ENCODE measurements around the gene CCHCR1.
A peak's percentile ranks its signal among the peaks of the same experiment; 100 is the strongest.

GRCh38 chr6:31197559-31198305 is 40.1 kb upstream of the CCHCR1 start:
- TF ChIP-seq TAF1 (IDR thresholded peaks at IDR 0.05; ENCODE audit: low read depth, low read length), result peak; percentile 63; the same call in 1 of the 2 replicates
- TF ChIP-seq POLR2AphosphoS5 (IDR thresholded peaks at IDR 0.05; ENCODE audit: low read depth, low read length), result 0 out of 2 replicates have a peak, but pooled peaks have one; percentile 58
- no peak for TF ChIP-seq PAX5 (IDR thresholded peaks at IDR 0.05; ENCODE audit: insufficient read depth, low read length, severe bottlenecking)
- peak; percentile 69 for TF ChIP-seq POLR2A (IDR thresholded peaks at IDR 0.05; ENCODE audit: low read depth, low read length)
- TF ChIP-seq SPI1 (IDR thresholded peaks at IDR 0.05; ENCODE audit: low read depth, low read length), result peak; percentile 45; the same call in 1 of the 2 replicates
- peak; percentile 37; the same call in 1 of the 2 replicates for TF ChIP-seq POU2F2 (IDR thresholded peaks at IDR 0.05; ENCODE audit: low read depth, low read length)
